ENCODE measurements around the gene CCDC97.

DNA sequence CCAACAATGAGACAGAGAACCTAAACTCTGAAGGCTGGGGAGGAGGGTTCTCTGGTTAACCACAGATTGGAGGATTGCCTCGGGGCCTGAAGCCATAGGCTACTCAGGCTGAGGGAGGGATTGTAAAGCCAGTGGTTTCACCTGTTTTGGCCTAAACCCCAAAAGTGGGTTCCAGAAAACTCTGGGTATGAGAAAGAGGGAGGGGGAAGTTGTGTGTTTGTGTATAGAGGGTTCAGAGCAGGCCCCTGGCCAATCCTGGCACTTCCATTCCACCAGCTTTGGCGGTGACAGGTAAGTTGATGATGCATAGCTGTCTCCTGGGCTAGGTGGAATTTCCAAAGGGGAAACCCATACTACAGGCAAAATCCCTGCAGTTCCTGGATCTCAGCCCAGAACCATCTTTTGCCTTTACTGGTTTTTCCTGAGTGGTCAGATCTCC is 13.5 kb upstream of the CCDC97 start:
- TF ChIP-seq YY1 (IDR thresholded peaks at IDR 0.05; ENCODE audit: extremely low read depth, insufficient replicate concordance, low read depth, low read length), result no peak
- TF ChIP-seq EGR1 (IDR thresholded peaks at IDR 0.05; ENCODE audit: low read depth), result no peak
- TF ChIP-seq, protein P1, sequence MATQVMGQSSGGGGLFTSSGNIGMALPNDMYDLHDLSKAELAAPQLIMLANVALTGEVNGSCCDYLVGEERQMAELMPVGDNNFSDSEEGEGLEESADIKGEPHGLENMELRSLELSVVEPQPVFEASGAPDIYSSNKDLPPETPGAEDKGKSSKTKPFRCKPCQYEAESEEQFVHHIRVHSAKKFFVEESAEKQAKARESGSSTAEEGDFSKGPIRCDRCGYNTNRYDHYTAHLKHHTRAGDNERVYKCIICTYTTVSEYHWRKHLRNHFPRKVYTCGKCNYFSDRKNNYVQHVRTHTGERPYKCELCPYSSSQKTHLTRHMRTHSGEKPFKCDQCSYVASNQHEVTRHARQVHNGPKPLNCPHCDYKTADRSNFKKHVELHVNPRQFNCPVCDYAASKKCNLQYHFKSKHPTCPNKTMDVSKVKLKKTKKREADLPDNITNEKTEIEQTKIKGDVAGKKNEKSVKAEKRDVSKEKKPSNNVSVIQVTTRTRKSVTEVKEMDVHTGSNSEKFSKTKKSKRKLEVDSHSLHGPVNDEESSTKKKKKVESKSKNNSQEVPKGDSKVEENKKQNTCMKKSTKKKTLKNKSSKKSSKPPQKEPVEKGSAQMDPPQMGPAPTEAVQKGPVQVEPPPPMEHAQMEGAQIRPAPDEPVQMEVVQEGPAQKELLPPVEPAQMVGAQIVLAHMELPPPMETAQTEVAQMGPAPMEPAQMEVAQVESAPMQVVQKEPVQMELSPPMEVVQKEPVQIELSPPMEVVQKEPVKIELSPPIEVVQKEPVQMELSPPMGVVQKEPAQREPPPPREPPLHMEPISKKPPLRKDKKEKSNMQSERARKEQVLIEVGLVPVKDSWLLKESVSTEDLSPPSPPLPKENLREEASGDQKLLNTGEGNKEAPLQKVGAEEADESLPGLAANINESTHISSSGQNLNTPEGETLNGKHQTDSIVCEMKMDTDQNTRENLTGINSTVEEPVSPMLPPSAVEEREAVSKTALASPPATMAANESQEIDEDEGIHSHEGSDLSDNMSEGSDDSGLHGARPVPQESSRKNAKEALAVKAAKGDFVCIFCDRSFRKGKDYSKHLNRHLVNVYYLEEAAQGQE (IDR thresholded peaks at IDR 0.05; ENCODE audit: low read depth), result no peak
- TF ChIP-seq, protein P2, sequence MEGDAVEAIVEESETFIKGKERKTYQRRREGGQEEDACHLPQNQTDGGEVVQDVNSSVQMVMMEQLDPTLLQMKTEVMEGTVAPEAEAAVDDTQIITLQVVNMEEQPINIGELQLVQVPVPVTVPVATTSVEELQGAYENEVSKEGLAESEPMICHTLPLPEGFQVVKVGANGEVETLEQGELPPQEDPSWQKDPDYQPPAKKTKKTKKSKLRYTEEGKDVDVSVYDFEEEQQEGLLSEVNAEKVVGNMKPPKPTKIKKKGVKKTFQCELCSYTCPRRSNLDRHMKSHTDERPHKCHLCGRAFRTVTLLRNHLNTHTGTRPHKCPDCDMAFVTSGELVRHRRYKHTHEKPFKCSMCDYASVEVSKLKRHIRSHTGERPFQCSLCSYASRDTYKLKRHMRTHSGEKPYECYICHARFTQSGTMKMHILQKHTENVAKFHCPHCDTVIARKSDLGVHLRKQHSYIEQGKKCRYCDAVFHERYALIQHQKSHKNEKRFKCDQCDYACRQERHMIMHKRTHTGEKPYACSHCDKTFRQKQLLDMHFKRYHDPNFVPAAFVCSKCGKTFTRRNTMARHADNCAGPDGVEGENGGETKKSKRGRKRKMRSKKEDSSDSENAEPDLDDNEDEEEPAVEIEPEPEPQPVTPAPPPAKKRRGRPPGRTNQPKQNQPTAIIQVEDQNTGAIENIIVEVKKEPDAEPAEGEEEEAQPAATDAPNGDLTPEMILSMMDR (IDR thresholded peaks at IDR 0.05 in 2 of 3, conservative IDR thresholded peaks at IDR 0.05 in 1 of 3; ENCODE audit: borderline replicate concordance in 1 of 3, insufficient read depth in 1 of 3, low read depth in 2 of 3, low read length in 2 of 3), result no peak
- no peak for TF ChIP-seq EZH2phosphoT487 (IDR thresholded peaks at IDR 0.05; ENCODE audit: borderline replicate concordance)
- no peak for TF ChIP-seq POLR2AphosphoS5 (IDR thresholded peaks at IDR 0.05; ENCODE audit: low read depth, low read length)
- TF ChIP-seq EZH2 (IDR thresholded peaks at IDR 0.05), result no peak
- TF ChIP-seq SP1 (IDR thresholded peaks at IDR 0.05; ENCODE audit: low read depth), result no peak
- TF ChIP-seq JUND (IDR thresholded peaks at IDR 0.05), result no peak
- TF ChIP-seq SIN3A (IDR thresholded peaks at IDR 0.05; ENCODE audit: low read depth), result no peak
- TF ChIP-seq FOSL1 (IDR thresholded peaks at IDR 0.05; ENCODE audit: low read depth), result no peak
- no peak for TF ChIP-seq POLR2A (IDR thresholded peaks at IDR 0.05; ENCODE audit: borderline replicate concordance, extremely low read depth, insufficient read depth, insufficient read length)

Measured in HCT116 (cell line).